Thyroid gland (tissue), 4 donors: ENCODE data around the gene DTD1. TPM values are rescaled to one million over a fixed set of nuclear protein-coding genes. Genes with fewer than 3 reads are reported as not detected.

ENCODE experiments used
- DNase-seq, 2 donors: peaks; one replicate each; pipeline ENCODE4 v3.0.0-alpha.2; 2019
- H3K27ac ChIP-seq, 3 donors: fragments of 200-600 bp; sonication (generic); 1 replicate in 2 of 3; 2 replicates in 1 of 3; pipeline ENCODE4 v1.5.1; 2016 to 2019; ENCODE audit warnings: mild to moderate bottlenecking in 1 of 3, moderate library complexity in 1 of 3
- H3K27me3 ChIP-seq: fragments of 200-600 bp; sonication (generic); one replicate; pipeline ENCODE4 v1.5.1; 2019
- H3K36me3 ChIP-seq, 2 donors: fragments of 200-600 bp; sonication (generic); one replicate each; pipeline ENCODE4 v1.5.1; 2016 to 2019
- H3K4me1 ChIP-seq, 2 donors: fragments of 200-600 bp; sonication (generic); one replicate each; pipeline ENCODE4 v1.5.1; 2017 to 2019
- H3K4me3 ChIP-seq, 3 donors: fragments of 200-600 bp; sonication (generic); replicated peaks in 1 of 3; 1 replicate in 2 of 3; 2 replicates in 1 of 3; pipeline ENCODE4 v1.5.1; 2016; ENCODE audit warnings: mild to moderate bottlenecking in 1 of 3
- H3K9me3 ChIP-seq: fragments of 200-600 bp; sonication (generic); one replicate; pipeline ENCODE4 v1.5.1; 2017
- POLR2A ChIP-seq, 2 donors: fragments of 450-650 bp; IDR thresholded peaks; one replicate each; pipeline ENCODE4 v1.6.1; 2017; ENCODE audit warnings: antibody characterized with exemption in 2 of 2, mild to moderate bottlenecking in 2 of 2, moderate library complexity in 1 of 2
- WGBS, 2 donors: methylation state at CpG; one replicate each; pipeline ENCODE4 v1.1.5; 2017; 5-methylcytosine and 5-hydroxymethylcytosine counted together
- intact Hi-C: fragments of 100-400 bp; cut with DNase I; formaldehyde crosslinking; loops from one replicate; pipeline ENCODE4 v1.15.1; 2023
- total RNA-seq, 4 donors: library from RNA; depleted of rRNA; stranded (reverse); fragments of >200 nt; gene quantifications; one replicate each; pipeline ENCODE4 v1.2.3, GENCODE V29; 2016
- TF ChIP-seq, protein P1 (sequence below), 6 experiments: fragments of 200-600 bp in 3 of 6; fragments of 450-650 bp in 3 of 6; sonication (generic) in 3 of 6; IDR thresholded peaks; one replicate each; pipeline ENCODE4 v1.5.1; 2016 to 2019; ENCODE audit warnings: antibody characterized with exemption in 6 of 6, mild to moderate bottlenecking in 2 of 6, inconsistent platforms in 1 of 6, moderate library complexity in 1 of 6

Gene DTD1
- total RNA-seq, 4 donors from 2014 or later = 42.7 to 57.6 (median 52.4) TPM

DNA sequence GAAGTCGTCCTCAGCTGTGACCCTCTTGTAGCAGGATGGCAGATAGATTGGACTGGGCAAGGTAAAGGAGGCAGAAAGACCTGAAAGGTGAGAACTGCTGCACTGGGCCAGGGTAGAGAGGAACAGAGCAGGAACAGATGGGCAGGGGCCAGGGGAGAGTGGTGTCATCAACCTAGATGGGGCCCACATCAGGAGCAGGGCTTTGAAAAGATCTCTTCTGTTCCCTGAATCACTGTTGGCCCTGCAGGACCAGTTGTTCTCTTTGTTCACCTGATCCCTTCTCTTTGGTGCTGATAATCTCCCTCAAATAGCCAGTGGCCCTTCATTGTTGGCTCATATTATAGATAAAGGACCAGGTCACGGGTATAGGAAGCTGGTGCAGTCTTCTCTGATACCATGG lies 59.9 kb downstream of the DTD1 start:
- H3K27me3 ChIP-seq = no peaks in the 10 kb centered on the region
- no peak overlapping the region for H3K4me3 ChIP-seq
- TF ChIP-seq, protein P1, sequence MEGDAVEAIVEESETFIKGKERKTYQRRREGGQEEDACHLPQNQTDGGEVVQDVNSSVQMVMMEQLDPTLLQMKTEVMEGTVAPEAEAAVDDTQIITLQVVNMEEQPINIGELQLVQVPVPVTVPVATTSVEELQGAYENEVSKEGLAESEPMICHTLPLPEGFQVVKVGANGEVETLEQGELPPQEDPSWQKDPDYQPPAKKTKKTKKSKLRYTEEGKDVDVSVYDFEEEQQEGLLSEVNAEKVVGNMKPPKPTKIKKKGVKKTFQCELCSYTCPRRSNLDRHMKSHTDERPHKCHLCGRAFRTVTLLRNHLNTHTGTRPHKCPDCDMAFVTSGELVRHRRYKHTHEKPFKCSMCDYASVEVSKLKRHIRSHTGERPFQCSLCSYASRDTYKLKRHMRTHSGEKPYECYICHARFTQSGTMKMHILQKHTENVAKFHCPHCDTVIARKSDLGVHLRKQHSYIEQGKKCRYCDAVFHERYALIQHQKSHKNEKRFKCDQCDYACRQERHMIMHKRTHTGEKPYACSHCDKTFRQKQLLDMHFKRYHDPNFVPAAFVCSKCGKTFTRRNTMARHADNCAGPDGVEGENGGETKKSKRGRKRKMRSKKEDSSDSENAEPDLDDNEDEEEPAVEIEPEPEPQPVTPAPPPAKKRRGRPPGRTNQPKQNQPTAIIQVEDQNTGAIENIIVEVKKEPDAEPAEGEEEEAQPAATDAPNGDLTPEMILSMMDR (IDR thresholded peaks at IDR 0.05) = no peak
- no peak for TF ChIP-seq POLR2A (IDR thresholded peaks at IDR 0.05)
- DNase-seq = no peak
- intact Hi-C loops = no loop called here
- no peaks in the 10 kb centered on the region for H3K36me3 ChIP-seq
- H3K9me3 ChIP-seq = no peaks in the 10 kb centered on the region
- 83 to 100% methylated on average over 1 of the region's 2 CpGs for WGBS, 2 donors
- no peak overlapping the region for H3K27ac ChIP-seq
- H3K4me1 ChIP-seq = no peaks in the 10 kb centered on the region

- no peaks in the 10 kb centered on the region for H3K9me3 ChIP-seq
- no peaks in the 10 kb centered on the region for H3K36me3 ChIP-seq
- no peak for DNase-seq
- intact Hi-C loops = no loop called here
- no peak overlapping the region for H3K27ac ChIP-seq
- WGBS, 2 donors = 89% methylated on average over 5 of the region's 5 CpGs
- H3K27me3 ChIP-seq = no peaks in the 10 kb centered on the region
- H3K4me3 ChIP-seq = no peak overlapping the region
- TF ChIP-seq POLR2A (IDR thresholded peaks at IDR 0.05) = no peak
- TF ChIP-seq, protein P1 (IDR thresholded peaks at IDR 0.05) = no peak
- no peaks in the 10 kb centered on the region for H3K4me1 ChIP-seq
Measured at GRCh38 chr20:18650224-18650623, 62.4 kb downstream of the DTD1 start.

- Histone ChIP-seq H3K4me3 (no peak overlapping the region), H3K9me3 (no peaks in the 10 kb centered on the region), H3K27ac (no peak overlapping the region), H3K27me3 (no peaks in the 10 kb centered on the region), H3K4me1 (no peaks in the 10 kb centered on the region), H3K36me3 (no peaks in the 10 kb centered on the region)
- intact Hi-C loops = no loop called here
- WGBS, 2 donors = 73 to 78% methylated on average over 1 of the region's 1 CpG
- no peak for DNase-seq
- TF ChIP-seq, protein P1 (IDR thresholded peaks at IDR 0.05) = no peak
- no peak for TF ChIP-seq POLR2A (IDR thresholded peaks at IDR 0.05)
Measured at GRCh38 chr20:18653736-18654447, 66.0 kb downstream of the DTD1 start.

- no peak for DNase-seq
- Histone ChIP-seq H3K4me1 (no peaks in the 10 kb centered on the region), H3K9me3 (no peaks in the 10 kb centered on the region), H3K27ac (no peak overlapping the region), H3K36me3 (no peaks in the 10 kb centered on the region), H3K4me3 (no peak overlapping the region), H3K27me3 (no peaks in the 10 kb centered on the region)
- WGBS, 2 donors = 86 to 90% methylated on average over 1 of the region's 1 CpG
- intact Hi-C loops = no loop called here
- TF ChIP-seq POLR2A (IDR thresholded peaks at IDR 0.05) = no peak
- TF ChIP-seq, protein P1 (IDR thresholded peaks at IDR 0.05) = no peak
Measured at GRCh38 chr20:18654448-18654773, 66.6 kb downstream of the DTD1 start.

GRCh38 chr20:18657575-18657974 lies 69.7 kb downstream of the DTD1 start:
- WGBS, 2 donors = 83% methylated on average over 4 of the region's 4 CpGs
- Histone ChIP-seq H3K4me3 (no peak overlapping the region), H3K4me1 (no peaks in the 10 kb centered on the region), H3K27me3 (no peaks in the 10 kb centered on the region), H3K36me3 (no peaks in the 10 kb centered on the region), H3K27ac (no peak overlapping the region), H3K9me3 (no peaks in the 10 kb centered on the region)
- intact Hi-C loops = no loop called here
- DNase-seq = no peak
- TF ChIP-seq POLR2A (IDR thresholded peaks at IDR 0.05) = no peak
- TF ChIP-seq, protein P1 (IDR thresholded peaks at IDR 0.05) = no peak
